ENCODE measurements around the gene INTS11.

GRCh38 chr1:1367315-1367714 lies 42.9 kb upstream of the INTS11 start:
- no peak for TF ChIP-seq JUNB (IDR thresholded peaks at IDR 0.05; ENCODE audit: unreplicated experiment)
- TF ChIP-seq CTCF (conservative IDR thresholded peaks at IDR 0.05; ENCODE audit: low read depth in 2 of 2) = no peak
- no peak for TF ChIP-seq REST (IDR thresholded peaks at IDR 0.05; ENCODE audit: unreplicated experiment)
- TF ChIP-seq POLR2AphosphoS5 (IDR thresholded peaks at IDR 0.05; ENCODE audit: low read depth) = no peak
- no peak for TF ChIP-seq EZH2 (IDR thresholded peaks at IDR 0.05; ENCODE audit: low read depth, unreplicated experiment)
- no peak for TF ChIP-seq EZH2phosphoT487 (IDR thresholded peaks at IDR 0.05; ENCODE audit: unreplicated experiment)
- no peak for TF ChIP-seq ZNF462 (CRISPR knock-in tag; IDR thresholded peaks at IDR 0.05)
- no peak for TF ChIP-seq ETS1 (IDR thresholded peaks at IDR 0.05)

Data from GM23338 (cell line).